Progenitor cell of endocrine pancreas (in vitro differentiated cells): ENCODE measurements around the gene CMPK2. TPM values are rescaled to one million over a fixed set of nuclear protein-coding genes. Genes with fewer than 3 reads are reported as not detected.

Experiments used
- DNase-seq: peaks from one replicate; pipeline ENCODE4 v3.0.0; 2021; ENCODE audit warnings: low spot score; ENCODE audit not compliant: unreplicated experiment
- H3K27ac Mint-ChIP-seq: 2 replicates; pipeline ENCODE4 v1.8.0; 2021; ENCODE audit warnings: mild to moderate bottlenecking, moderate library complexity, mixed read lengths
- H3K27me3 Mint-ChIP-seq: 2 replicates; pipeline ENCODE4 v1.8.0; 2021; ENCODE audit warnings: mixed read lengths
- H3K36me3 Mint-ChIP-seq: 2 replicates; pipeline ENCODE4 v1.8.0; 2022; ENCODE audit warnings: mixed read lengths; ENCODE audit not compliant: insufficient read depth
- H3K4me1 Mint-ChIP-seq: 2 replicates; pipeline ENCODE4 v1.8.0; 2021; ENCODE audit warnings: low read depth, mixed read lengths
- H3K4me3 Mint-ChIP-seq: 2 replicates; pipeline ENCODE4 v1.8.0; 2021; ENCODE audit warnings: low read depth, mild to moderate bottlenecking, moderate library complexity, mixed read lengths
- H3K9me3 Mint-ChIP-seq: 2 replicates; pipeline ENCODE4 v1.8.0; 2021; ENCODE audit warnings: low read depth, mixed read lengths
- CTCF ChIP-seq: fragments of 200-600 bp; sonication (generic); IDR thresholded peaks from one replicate; pipeline ENCODE4 v1.5.0; 2021; ENCODE audit warnings: antibody characterized with exemption, mild to moderate bottlenecking; ENCODE audit not compliant: unreplicated experiment
- total RNA-seq: library from RNA; stranded (reverse); gene quantifications from 2 replicates; pipeline ENCODE4 v1.2.1, GENCODE V29; 2021

The CMPK2 gene
- total RNA-seq, 1 donor from 2014 or later = 3.4 TPM

GRCh38 chr2:6885551-6885950 is 19.8 kb upstream of the CMPK2 start:
- Mint-ChIP-seq H3K4me3 (no peak overlapping the region), H3K27ac (no peak overlapping the region), H3K9me3 (peaks cover 5% of the 10 kb centered on the region), H3K27me3 (no peaks in the 10 kb centered on the region), H3K4me1 (no peaks in the 10 kb centered on the region), H3K36me3 (no peaks in the 10 kb centered on the region)
- DNase-seq = no peak
- TF ChIP-seq CTCF = no peak

GRCh38 chr2:6883448-6884122 is 17.9 kb upstream of the CMPK2 start:
- no peak for TF ChIP-seq CTCF
- H3K9me3 Mint-ChIP-seq = peaks cover 14% of the 10 kb centered on the region
- H3K4me1 Mint-ChIP-seq = no peaks in the 10 kb centered on the region
- H3K36me3 Mint-ChIP-seq = peaks cover 3% of the 10 kb centered on the region
- no peak for DNase-seq
- H3K27me3 Mint-ChIP-seq = no peaks in the 10 kb centered on the region
- H3K4me3 Mint-ChIP-seq = no peak overlapping the region
- H3K27ac Mint-ChIP-seq = no peak overlapping the region

GRCh38 chr2:6881516-6881915 is 15.8 kb upstream of the CMPK2 start:
- Mint-ChIP-seq H3K27me3 (no peaks in the 10 kb centered on the region), H3K27ac (no peak overlapping the region), H3K9me3 (peaks cover 14% of the 10 kb centered on the region), H3K4me1 (no peaks in the 10 kb centered on the region), H3K36me3 (peaks cover 3% of the 10 kb centered on the region), H3K4me3 (no peak overlapping the region)
- no peak for DNase-seq
- no peak for TF ChIP-seq CTCF

- H3K27ac Mint-ChIP-seq = no peak overlapping the region
- peaks cover 14% of the 10 kb centered on the region for H3K9me3 Mint-ChIP-seq
- peaks cover 3% of the 10 kb centered on the region for H3K36me3 Mint-ChIP-seq
- H3K27me3 Mint-ChIP-seq = no peaks in the 10 kb centered on the region
- no peaks in the 10 kb centered on the region for H3K4me1 Mint-ChIP-seq
- no peak overlapping the region for H3K4me3 Mint-ChIP-seq
- TF ChIP-seq CTCF = no peak
- DNase-seq = no peak
Measured at GRCh38 chr2:6881046-6881445, 15.3 kb upstream of the CMPK2 start.

GRCh38 chr2:6880200-6880733 is 14.6 kb upstream of the CMPK2 start:
- H3K9me3 Mint-ChIP-seq = peaks cover 14% of the 10 kb centered on the region
- no peak overlapping the region for H3K4me3 Mint-ChIP-seq
- DNase-seq = no peak
- H3K4me1 Mint-ChIP-seq = no peaks in the 10 kb centered on the region
- no peaks in the 10 kb centered on the region for H3K27me3 Mint-ChIP-seq
- TF ChIP-seq CTCF = no peak
- H3K36me3 Mint-ChIP-seq = peaks cover 3% of the 10 kb centered on the region
- H3K27ac Mint-ChIP-seq = no peak overlapping the region
